Suprapubic skin (tissue), 4 donors: ENCODE data around the gene ELF5. TPM values are rescaled to one million over a fixed set of nuclear protein-coding genes. Genes with fewer than 3 reads are reported as not detected.

ENCODE experiments used
- DNase-seq, 2 donors: peaks; one replicate each; pipeline ENCODE4 v3.0.0-alpha.2; 2019; ENCODE audit warnings: low spot score in 2 of 2
- H3K27ac ChIP-seq: fragments of 200-600 bp; sonication (generic); one replicate; pipeline ENCODE4 v1.5.1; 2019
- H3K27me3 ChIP-seq: fragments of 200-600 bp; sonication (generic); one replicate; pipeline ENCODE4 v1.5.1; 2019
- H3K36me3 ChIP-seq: fragments of 200-600 bp; sonication (generic); one replicate; pipeline ENCODE4 v1.5.1; 2019
- H3K4me1 ChIP-seq: fragments of 200-600 bp; sonication (generic); one replicate; pipeline ENCODE4 v1.5.1; 2019
- H3K4me3 ChIP-seq: fragments of 200-600 bp; sonication (generic); one replicate; pipeline ENCODE4 v1.5.1; 2019; ENCODE audit warnings: mild to moderate bottlenecking
- H3K9me3 ChIP-seq: fragments of 200-600 bp; sonication (generic); one replicate; pipeline ENCODE4 v1.5.1; 2019
- EP300 ChIP-seq: sonication (generic); formaldehyde crosslinking; IDR thresholded peaks from one replicate; pipeline ENCODE4 v1.6.1; 2017; ENCODE audit warnings: antibody characterized with exemption
- POLR2A ChIP-seq, 2 donors: fragments of 450-650 bp; IDR thresholded peaks; one replicate each; pipeline ENCODE4 v1.6.1; 2017; ENCODE audit warnings: antibody characterized with exemption in 2 of 2, mild to moderate bottlenecking in 2 of 2, moderate library complexity in 2 of 2
- POLR2AphosphoS5 ChIP-seq, 3 donors: sonication (generic); formaldehyde crosslinking; IDR thresholded peaks; one replicate each; pipeline ENCODE4 v1.6.1; 2017; ENCODE audit warnings: antibody characterized with exemption in 3 of 3
- WGBS: methylation state at CpG from one replicate; pipeline ENCODE4 v1.1.5; 2018; 5-methylcytosine and 5-hydroxymethylcytosine counted together
- total RNA-seq, 4 donors: library from RNA; depleted of rRNA; stranded (reverse); fragments of >200 nt; gene quantifications; one replicate each; pipeline ENCODE4 v1.1.0, GENCODE V29; 2016
- TF ChIP-seq, protein P1 (sequence below), 2 donors: fragments of 200-600 bp in 1 of 2; fragments of 450-650 bp in 1 of 2; sonication (generic) in 1 of 2; IDR thresholded peaks; one replicate each; pipeline ENCODE4 v1.5.1; 2016 to 2019; ENCODE audit warnings: antibody characterized with exemption in 2 of 2, mild to moderate bottlenecking in 1 of 2, moderate library complexity in 1 of 2

Gene ELF5
- total RNA-seq, 4 donors from 2014 or later = 7.9 to 20.4 (median 11.9) TPM

DNA sequence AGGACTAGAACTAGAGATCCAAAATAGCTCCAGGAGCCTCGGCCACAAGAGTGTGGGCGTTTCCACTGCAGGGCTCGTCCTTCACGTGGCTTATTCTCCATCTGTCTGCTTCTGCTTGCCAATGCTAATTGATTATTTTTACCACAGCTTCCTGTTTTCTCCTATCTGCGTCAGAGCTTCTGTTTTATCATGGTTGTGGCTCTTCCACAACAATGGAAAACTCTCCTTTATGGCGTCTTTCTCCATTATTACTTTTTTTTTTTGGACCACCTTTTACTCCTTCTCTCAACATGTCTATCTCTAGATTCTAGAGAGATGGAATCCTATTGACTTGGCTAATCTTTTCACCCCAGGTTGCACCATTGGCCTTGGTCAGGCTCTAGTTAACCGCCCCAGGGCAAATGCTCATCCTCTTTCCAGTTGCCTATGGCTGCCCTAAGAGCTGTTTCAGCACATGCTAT, 49.0 kb downstream of the ELF5 start:
- WGBS = 68% methylated on average over 7 of the region's 7 CpGs
- Histone ChIP-seq H3K27me3 (no peaks in the 10 kb centered on the region), H3K27ac (no peak overlapping the region), H3K4me3 (no peak overlapping the region), H3K36me3 (peaks cover 76% of the 10 kb centered on the region), H3K4me1 (no peaks in the 10 kb centered on the region), H3K9me3 (no peaks in the 10 kb centered on the region)
- TF ChIP-seq POLR2A (IDR thresholded peaks at IDR 0.05) (no peak), POLR2AphosphoS5 (IDR thresholded peaks at IDR 0.05) (no peak), EP300 (no peak)
- TF ChIP-seq, protein P1, sequence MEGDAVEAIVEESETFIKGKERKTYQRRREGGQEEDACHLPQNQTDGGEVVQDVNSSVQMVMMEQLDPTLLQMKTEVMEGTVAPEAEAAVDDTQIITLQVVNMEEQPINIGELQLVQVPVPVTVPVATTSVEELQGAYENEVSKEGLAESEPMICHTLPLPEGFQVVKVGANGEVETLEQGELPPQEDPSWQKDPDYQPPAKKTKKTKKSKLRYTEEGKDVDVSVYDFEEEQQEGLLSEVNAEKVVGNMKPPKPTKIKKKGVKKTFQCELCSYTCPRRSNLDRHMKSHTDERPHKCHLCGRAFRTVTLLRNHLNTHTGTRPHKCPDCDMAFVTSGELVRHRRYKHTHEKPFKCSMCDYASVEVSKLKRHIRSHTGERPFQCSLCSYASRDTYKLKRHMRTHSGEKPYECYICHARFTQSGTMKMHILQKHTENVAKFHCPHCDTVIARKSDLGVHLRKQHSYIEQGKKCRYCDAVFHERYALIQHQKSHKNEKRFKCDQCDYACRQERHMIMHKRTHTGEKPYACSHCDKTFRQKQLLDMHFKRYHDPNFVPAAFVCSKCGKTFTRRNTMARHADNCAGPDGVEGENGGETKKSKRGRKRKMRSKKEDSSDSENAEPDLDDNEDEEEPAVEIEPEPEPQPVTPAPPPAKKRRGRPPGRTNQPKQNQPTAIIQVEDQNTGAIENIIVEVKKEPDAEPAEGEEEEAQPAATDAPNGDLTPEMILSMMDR (IDR thresholded peaks at IDR 0.05) = no peak
- no peak for DNase-seq

DNA sequence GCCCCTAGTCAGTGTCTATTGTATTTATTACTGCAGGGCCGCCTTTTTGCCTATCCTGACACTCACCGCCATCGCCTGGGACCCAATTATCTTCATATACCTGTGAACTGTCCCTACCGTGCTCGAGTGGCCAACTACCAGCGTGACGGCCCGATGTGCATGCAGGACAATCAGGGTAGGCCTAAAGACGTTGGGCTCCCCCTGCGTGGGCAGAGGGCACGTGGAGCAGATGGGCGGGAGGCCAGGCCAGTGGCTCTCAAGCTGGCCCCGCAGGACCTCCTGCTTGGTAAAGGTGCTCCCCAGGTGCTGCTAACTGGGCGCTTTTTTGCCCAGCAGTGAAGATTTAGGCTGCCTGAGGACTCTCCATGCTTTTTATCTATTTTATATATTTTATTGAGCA, 52.4 kb downstream of the ELF5 start:
- Histone ChIP-seq H3K27ac (no peak overlapping the region), H3K27me3 (no peaks in the 10 kb centered on the region), H3K4me1 (no peaks in the 10 kb centered on the region), H3K36me3 (peaks cover 83% of the 10 kb centered on the region), H3K4me3 (no peak overlapping the region), H3K9me3 (no peaks in the 10 kb centered on the region)
- TF ChIP-seq EP300 (no peak), POLR2A (IDR thresholded peaks at IDR 0.05) (no peak), POLR2AphosphoS5 (IDR thresholded peaks at IDR 0.05) (no peak)
- TF ChIP-seq, protein P1 (IDR thresholded peaks at IDR 0.05) = no peak
- 88% methylated on average over 12 of the region's 14 CpGs for WGBS
- no peak for DNase-seq

DNA sequence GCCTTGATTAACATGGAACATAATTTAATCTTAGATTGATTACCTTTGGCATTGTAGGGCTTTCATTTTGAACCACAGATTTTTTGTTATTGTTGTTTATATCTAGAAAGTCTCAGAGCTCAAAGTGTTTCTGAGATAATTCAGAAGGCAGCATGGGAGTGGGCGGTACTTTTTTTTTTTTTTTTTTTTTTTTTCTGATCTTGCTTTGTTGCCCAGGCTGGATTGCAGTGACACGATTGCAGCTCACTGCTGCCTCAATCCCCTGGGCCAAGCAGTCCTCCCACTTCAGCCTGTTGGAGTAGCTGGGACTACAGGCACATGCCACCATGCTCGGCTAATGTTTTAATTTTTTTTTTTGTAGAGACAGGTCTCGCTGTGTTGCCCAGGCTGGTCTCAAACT, 53.3 kb downstream of the ELF5 start:
- no peaks in the 10 kb centered on the region for H3K9me3 ChIP-seq
- H3K4me1 ChIP-seq = no peaks in the 10 kb centered on the region
- H3K4me3 ChIP-seq = no peak overlapping the region
- no peak for DNase-seq
- no peak overlapping the region for H3K27ac ChIP-seq
- WGBS = 68% methylated on average over 4 of the region's 4 CpGs
- H3K36me3 ChIP-seq = peaks cover 79% of the 10 kb centered on the region
- TF ChIP-seq POLR2A (IDR thresholded peaks at IDR 0.05) = no peak
- no peak for TF ChIP-seq EP300
- TF ChIP-seq, protein P1 (IDR thresholded peaks at IDR 0.05) = no peak
- no peak for TF ChIP-seq POLR2AphosphoS5 (IDR thresholded peaks at IDR 0.05)
- H3K27me3 ChIP-seq = no peaks in the 10 kb centered on the region

DNA sequence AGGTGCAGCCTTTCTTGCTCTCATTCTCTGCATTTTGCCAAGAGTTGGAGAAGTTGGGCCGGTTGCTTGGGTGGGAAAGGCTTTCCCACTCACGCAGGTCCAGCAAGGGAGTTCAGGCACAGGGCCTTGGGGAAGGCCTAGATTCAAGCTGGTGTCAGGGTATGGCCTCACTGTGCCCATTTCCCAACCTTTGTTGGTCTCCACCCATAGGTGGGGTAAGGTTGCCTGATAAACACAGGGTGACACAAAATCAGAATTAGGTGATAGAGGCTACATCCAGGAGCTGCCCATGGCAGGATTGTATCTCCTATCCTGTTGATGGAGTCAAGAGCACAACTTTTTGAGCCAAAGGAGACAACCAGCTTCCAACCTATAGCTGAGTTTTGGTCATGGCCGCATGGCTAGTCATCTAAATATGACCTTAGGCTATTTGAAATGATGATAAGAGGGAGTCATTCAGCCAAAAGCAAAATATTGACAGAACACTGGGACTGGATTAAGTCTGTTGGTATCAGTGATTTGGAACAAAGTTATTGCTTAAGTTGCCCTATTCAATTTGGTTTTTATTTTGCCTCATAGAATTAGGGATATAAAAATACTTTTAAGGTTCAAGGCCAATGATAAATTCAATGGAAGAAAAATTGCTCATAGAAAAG, 54.0 kb downstream of the ELF5 start:
- Histone ChIP-seq H3K27me3 (no peaks in the 10 kb centered on the region), H3K4me1 (no peaks in the 10 kb centered on the region), H3K27ac (no peak overlapping the region), H3K4me3 (no peak overlapping the region), H3K9me3 (no peaks in the 10 kb centered on the region), H3K36me3 (peaks cover 79% of the 10 kb centered on the region)
- no peak for DNase-seq
- WGBS = 94% methylated on average over 3 of the region's 3 CpGs
- TF ChIP-seq, protein P1 (IDR thresholded peaks at IDR 0.05) = no peak
- no peak for TF ChIP-seq POLR2A (IDR thresholded peaks at IDR 0.05)
- TF ChIP-seq POLR2AphosphoS5 (IDR thresholded peaks at IDR 0.05) = no peak
- TF ChIP-seq EP300 = no peak

DNA sequence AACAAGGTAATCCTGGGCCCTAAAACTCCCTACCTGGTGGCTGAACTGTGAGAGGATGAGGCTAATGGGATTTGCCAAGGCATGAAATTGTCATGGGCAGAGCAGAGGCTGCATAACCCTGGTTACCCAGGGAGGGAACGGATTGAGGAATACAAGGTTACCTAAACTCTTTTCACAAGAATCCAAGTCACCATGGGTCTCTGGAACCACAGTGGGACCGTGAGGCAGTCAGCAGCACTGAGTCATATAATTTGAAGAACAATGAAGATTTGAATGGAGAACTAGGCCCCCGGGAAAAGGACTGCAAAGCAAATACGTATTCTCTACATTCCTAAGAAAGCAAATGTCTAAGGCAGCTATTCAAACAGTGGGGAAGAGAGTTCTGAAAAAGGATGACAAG, 55.1 kb downstream of the ELF5 start:
- Histone ChIP-seq H3K36me3 (peaks cover 79% of the 10 kb centered on the region), H3K27me3 (no peaks in the 10 kb centered on the region), H3K4me3 (no peak overlapping the region), H3K9me3 (no peaks in the 10 kb centered on the region), H3K27ac (no peak overlapping the region), H3K4me1 (no peaks in the 10 kb centered on the region)
- no peak for TF ChIP-seq POLR2AphosphoS5 (IDR thresholded peaks at IDR 0.05)
- TF ChIP-seq, protein P1 (IDR thresholded peaks at IDR 0.05) = no peak
- TF ChIP-seq POLR2A (IDR thresholded peaks at IDR 0.05) = no peak
- TF ChIP-seq EP300 = no peak
- DNase-seq = no peak
- 80% methylated on average over 4 of the region's 4 CpGs for WGBS
